NOMO-1 (cell line): ENCODE data around the gene KIF26A.

Experiments
- DNase-seq, 2 experiments: peaks; one replicate each; lab custom pipeline; 2025; ENCODE audit not compliant: unreplicated experiment in 2 of 2; lab: John Stamatoyannopoulos, UW

The KIF26A gene

DNA sequence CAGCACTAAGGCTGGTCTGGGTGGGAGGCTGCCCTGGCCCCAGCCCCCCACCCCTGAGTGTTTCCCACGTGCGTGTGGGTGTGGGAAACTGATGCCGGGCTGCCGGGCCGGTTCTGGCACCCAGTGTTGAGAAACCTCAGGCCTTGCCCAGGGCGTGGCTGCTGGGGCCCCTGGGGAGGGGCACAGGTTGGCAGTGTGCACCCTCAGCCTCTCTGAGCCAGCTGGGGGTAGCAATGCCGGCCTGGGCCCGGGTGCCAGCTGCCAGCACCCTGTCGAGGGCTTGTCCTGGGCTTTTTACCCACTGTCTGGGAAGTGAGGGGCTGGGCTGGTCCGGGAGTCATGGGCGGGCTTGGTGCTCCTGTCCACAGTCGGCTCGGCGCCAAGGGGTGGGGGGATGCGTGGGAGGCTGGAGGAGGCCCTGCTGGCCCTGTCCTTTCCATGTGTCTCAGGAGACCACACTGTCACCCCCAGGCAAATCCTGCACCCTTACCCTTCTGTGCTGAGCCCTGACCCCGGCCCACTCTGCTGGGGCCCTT, 37.2 kb upstream of the KIF26A start:
- DNase-seq, result no peak

DNA sequence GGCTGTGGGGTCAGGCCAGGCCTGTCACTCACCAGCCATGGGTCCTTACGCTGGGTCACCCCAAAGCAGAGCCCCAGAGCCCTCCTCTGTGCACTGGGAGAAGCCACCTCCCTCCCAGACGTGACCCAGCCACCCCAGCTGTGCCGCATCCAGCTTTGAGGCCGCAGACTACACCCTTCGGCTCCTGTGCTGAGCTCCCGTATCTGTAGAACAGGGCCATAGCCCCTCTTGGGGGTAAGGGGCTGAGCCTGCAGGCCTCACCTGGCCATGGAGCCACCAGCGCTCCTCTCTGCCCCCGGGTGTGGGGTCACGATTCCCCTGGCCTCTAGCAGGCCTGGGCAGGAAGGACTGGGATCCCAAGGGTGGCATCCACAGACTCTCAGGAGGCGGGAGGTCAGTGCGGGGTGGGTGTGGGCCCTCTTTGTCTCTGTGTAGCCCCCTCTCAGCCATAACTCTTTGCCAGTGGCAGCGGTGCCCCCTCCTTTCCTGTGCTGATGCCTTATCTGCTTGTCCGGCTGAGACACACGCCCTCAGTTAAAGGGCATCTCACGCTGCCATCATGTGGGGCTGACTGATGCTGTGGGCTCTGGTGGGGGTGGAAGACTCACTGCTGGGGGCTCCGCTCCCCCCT, 36.6 kb upstream of the KIF26A start:
- no peak for DNase-seq

DNA sequence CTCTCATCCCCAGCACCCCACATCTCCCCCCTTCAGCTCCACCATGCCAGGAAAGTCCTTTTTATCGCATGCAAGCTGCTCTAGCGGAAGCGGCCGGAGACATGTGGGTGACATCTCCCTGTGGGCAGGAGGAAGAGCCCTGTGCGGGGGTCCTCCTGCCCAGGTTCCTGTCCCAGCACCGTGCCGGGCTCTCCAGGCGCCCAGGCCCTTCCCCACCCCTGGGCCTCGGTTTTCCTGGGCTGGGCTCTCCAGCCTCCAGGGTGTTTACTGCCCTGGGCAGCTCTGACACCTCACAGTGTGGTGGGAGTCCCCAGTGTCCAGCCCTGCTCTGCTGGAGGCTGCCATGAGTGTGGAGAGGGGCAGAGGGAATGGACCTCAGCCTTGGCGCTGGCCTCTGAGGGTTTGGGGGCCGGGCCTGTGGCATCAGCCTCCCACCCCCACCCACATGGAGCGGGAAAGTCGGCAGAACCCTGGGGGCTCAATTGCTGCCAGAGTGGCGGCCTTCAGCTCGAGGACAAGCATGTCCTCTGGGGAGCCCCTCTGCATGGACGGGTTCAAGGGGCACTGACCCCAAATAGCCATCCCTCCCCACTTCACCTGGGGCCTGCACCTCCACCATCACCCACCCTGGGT, 36.0 kb upstream of the KIF26A start:
- no peak for DNase-seq

DNA sequence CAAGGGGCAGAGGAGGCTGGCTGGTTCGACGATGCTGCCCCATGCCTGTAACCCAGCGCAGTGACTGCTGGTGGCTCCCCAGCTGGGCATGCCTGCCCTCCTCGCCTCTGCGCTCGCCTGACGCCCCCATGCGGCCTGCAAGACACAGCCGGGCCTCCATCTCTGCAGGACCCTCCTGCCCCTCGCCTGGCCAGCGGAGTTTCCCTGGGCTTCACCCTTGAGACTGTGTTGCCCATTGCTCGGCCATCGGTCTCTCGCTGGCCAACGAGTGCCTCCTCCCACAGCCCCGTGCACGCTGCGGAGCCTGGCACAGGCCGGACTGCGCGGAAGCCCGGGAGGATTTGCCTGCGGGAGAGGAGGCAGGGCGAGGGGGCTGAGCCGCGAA, 35.3 kb upstream of the KIF26A start:
- no peak for DNase-seq

DNA sequence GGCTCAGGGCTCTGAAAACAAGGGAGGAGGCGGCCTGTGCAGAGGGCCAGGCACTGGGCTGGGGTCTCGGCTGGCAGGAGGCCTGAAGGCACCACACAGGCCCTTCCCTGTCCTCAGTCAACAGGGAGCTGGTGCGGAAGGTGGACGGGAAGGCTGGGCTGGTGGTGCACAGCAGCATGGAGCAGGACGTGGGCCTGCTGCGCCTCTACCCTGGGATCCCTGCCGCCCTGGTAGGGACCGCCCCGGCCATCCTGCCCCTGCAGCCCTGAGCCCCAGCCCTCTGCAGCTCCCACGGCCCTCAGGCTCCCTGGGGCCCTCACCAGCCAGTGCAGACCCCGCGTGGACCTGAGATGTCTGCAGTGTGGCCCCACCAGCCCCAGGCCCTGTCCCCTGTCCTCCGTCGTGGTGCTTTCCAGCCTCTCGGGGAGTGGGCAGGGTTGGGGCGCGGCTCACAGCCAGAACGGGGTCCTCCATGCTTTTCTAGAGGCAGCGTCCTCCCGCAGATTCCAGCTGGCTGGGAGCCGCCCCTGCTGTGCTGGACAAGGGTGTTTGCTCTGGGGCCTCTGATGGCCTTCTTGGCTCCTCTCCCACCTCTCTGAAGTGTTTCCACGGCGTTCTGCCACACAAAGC, 34.8 kb upstream of the KIF26A start:
- DNase-seq, result no peak

DNA sequence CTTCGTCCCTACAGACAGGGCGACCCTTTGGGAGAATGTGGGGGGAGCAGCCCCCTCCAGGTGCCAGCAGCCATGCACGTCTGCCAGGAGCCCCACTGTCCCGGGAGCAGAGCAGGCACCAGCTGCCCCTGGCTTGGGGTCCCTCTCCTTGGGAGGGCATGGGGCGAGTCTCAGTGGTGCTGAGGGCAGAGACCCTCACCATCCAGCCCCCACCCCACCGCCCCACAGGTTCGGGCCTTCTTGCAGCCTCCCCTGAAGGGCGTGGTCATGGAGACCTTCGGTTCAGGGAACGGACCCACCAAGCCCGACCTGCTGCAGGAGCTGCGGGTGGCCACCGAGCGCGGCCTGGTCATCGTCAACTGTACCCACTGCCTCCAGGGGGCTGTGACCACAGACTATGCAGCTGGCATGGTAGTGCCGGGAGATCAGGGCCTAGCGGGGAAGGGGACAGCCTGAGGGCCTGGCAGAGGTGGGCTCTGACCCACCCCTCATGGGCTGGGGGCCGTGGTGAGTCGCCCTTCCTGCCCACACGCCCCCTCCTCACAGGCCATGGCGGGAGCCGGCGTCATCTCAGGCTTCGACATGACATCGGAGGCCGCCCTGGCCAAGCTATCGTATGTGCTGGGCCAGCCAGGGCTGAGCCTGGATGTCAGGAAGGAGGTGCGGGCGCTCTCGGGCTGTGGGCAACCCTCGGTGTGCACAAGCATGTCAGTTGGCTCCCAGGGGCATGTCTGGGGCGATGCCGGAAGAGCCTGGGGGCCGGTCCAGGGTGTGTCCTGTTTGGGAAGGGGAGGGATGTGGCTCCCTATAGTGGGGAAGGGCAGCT, 34.1 kb upstream of the KIF26A start:
- no peak for DNase-seq

DNA sequence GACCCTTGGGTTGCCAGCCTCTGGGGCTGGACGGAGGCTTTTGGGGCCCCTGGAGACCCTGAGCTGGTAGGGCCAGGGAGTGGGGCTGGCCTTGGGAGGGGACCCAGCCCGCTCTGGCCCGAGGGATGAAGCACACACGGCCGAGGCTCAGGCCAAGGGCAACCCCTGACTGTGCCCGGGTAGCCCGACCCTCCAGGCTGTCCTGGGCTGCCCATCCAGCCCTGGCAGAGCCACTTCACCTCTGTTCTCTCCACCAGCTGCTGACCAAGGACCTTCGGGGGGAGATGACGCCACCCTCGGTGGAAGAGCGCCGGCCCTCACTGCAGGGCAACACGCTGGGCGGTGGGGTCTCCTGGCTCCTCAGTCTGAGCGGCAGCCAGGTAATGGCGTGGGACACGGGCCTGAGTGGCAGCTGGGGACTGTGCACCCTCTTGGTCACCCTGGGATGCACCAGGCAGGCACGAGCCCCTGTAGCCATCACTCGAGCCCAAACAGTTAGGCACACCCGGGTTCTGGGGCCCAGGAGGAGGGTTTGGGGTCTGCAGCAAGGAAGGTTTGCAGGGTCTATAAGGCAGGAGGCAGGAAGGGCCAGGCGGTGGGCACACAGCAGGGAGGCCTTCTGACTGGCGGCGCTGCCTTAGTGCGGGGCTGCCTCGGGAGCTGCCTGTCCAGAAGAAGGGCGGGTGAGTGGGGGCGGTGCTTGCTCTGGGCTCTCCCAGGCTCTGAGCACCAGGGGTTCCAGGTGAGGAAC, 33.1 kb upstream of the KIF26A start:
- DNase-seq, result no peak

DNA sequence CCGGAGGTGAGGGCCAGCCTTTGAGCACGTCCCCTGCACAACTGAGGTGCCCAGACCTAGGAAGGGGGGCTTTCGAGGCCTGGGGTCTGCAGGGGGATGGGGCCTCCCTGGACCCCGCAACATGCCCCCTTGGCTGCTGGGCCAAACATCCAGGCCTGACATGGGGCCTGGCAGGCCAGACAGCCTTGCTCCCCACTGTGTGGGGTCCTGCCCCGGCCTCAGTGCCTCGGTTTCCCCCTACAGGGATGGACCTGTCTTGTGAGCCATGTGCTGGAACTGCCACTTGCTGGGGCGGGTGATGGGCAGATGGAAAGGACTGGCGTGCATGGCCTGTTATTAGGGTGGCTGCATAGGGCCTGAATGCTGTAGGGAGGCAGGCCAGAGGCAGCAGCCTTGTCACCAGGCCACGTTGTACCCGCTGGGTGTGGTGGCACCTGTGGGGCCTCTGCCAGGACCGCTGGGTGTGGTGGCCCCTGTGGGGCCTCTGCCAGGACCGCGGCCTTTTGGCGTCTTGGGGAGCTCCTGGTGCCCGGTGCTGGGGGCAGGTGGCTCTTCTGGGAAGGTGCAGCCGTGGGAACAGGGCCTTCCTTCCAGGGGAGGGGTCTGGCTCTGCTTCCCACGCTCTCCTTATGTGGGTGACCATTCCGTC, 32.4 kb upstream of the KIF26A start:
- DNase-seq, result no peak

DNA sequence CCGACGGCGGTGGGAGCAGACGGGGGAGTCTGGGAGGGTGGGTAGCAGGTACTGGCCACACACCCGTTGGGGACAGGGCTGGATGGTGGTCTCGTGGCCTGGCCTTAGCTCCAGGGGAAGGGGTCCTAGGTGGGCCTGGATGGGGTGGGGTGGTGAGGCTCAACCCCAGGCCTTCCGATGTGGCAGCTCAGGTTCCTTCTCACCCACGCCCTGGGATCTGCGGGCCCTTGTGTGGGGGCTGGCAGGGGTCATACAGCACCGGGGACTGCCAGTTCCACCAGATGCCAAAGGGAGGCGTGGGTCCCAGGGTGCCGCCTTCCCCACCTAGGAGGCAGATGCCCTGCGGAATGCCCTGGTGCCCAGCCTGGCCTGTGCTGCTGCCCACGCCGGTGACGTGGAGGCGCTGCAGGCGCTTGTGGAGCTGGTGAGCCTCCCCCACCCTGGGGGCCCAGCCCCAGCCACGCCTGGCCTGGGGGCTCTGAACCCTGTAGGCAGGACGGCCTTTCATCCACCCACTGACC, 31.9 kb upstream of the KIF26A start:
- DNase-seq, result no peak

DNA sequence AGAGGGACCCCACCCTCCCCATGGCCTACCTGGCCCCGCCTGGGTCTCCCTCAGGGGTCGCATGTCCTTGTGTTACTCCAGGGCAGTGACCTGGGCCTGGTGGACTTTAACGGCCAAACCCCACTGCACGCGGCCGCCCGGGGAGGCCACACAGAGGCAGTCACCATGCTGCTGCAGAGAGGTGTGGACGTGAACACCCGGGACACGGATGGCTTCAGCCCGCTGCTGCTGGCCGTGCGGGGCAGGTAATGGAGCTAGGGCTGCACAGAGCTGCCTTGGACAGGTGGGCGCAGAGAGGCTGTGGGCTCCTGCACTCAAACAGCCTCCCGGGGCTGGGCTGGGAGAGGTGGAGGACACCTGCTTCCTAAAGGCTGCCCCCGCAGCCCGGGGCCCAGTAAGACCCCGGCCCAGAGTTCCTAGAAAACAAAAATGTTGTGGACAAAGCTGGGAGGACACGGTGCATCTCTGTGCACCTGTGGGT, 31.2 kb upstream of the KIF26A start:
- DNase-seq, result no peak

DNA sequence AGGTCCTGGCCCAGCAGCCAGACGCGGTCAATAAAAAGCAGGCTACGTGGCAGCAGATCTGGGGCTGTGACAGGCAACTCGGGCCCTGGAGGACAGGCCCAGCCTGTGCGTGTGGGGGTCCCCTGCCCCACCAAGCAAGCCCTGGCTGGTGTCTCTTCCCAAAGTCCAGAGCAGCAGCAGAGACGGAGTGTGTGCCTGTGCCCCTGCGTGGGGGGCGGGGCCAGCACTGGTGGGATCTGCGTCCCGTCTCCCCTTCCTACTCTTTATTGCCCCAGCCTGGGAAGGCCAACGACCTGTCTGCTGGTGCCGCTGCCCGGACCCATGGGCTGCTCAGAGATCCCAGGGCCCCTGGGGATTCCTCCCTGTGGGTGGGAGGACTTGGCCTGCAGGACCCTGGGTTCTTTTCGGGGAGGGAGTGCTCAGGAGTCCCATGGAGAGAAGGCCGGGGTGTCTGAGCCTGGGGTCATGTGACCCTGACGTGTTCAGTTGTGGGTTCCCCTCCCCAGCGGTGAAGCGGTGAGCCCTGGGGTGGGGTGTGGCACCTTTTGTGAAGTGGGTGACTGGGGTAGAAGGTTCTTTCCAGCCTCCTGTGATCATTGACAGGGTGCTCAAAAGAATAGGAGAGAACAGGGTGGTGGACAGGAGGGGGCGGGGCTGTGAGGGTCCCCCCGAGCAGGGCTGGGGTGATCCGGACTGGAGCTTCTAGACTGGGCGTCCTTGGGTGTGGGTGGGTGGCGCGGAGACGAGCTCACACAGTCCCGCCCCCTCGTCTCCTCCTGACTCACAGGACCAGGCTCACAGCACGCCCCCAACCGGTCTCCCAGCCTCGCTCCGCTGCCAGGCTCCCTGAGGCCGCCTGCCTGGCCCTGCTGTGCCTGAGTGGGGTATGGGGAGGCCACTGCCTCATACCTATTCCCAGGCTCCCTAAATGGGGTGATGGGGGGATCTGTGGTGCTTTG, 30.5 kb upstream of the KIF26A start:
- DNase-seq, result no peak

DNA sequence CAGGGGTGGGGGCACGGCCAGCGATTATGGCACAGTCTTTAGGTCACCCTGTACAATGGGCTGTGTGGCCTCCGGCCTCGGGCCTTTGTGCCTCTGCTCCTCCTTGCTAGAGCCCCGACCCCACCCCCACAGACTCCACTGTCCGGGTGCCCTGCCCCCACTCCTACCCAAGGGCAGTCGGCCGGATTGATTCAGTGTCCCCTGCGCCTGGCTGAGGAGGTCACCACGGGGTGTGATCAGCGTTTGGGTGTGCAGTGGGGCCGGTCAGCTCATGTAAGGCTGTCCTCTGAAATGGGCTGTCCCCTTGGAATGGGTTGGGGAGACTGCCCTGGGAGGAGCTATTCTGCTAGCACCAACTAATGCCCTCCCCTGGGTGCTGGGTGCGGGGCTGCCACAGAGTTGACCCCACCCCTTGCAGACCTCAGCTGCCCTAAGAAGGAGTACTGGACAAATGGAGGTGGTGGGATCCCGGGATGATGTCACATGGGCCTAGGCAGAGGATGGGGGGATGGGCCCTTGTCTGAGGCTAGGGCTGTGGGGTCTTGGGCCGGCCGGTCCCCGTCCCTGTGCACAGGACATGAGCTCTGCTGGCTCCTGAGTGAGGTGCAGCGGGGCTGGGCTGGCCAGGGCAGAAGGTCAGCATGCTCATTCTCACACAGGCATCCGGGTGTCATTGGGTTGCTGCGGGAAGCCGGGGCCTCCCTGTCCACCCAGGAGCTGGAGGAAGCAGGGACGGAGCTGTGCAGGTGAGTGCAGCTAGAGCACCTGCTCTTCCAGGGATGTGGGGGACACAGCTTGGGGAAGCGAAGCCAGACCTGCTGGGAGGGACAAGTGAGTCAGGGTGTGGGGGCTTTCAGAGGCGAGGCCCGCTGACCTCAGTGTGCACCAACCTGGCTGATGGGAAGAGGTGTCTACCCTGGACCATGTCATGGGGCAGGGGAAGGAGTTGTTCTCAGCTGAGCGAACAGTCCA, 29.5 kb upstream of the KIF26A start:
- DNase-seq, result no peak

DNA sequence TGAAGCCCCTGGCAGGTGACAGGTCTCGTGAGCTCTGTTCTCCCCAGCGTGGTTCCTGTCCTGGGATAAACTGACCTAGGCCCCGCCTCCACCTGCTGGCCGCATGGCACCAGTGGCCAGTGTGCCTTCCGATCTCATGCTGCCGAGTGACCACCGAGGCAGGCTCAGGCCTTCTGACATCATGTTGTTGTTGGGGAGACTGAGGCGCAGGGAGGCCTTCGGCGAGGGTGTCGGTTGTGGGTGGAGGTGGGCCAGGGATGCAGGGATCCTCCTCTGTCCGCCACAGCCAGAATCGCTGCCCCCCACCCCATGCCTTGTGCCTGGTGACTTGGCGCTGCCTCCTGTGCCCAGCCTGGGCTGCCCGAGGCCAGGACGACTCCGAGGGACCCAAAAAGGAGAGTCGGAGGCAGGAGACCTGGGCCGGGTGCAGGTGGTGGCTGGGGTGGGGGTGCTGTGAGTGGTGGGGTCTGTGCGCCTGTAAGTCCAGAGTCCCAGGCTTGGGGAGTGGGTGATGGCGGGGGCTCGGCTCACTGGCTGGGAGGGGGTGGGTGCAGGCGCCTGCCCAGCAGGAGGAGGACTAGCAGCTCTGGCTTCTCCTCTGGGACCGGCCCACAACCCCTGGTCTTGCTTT, 28.5 kb upstream of the KIF26A start:
- DNase-seq, result no peak

DNA sequence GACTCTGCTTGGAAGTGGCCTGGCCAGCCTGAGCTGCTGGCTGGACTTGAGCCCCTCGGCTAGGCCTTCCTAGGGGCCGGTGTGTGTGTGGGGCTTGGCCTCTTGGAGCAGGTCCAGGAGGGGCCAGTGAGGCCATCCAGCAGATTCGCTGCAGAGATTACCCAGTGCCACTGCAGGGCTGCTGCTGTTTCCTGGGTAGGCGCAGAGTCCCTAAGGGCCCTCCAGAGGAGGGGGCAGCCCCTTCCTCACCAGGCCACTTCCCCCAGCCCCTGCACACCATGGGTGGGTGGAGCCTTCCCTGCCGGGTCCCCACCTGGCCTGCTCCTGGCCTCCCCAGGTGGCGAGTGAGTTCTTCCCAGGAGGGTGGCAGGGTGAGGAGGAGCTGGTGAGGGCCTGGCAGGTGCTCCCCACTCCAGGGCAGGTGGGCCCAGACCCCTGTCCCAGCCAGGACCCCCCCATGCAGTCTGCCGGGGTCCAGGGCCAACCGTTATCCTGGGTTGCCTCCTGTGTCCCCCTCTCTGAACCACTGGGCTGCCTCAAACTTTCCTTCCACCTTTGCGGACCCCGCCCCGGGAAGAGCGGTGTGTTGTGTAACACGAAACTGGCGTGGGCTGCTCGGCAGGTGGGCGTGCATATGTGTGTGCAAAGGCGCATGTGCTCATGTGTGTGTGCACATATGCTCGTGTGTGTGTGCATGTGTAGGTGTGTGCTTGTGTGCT, 27.7 kb upstream of the KIF26A start:
- DNase-seq, result no peak

DNA sequence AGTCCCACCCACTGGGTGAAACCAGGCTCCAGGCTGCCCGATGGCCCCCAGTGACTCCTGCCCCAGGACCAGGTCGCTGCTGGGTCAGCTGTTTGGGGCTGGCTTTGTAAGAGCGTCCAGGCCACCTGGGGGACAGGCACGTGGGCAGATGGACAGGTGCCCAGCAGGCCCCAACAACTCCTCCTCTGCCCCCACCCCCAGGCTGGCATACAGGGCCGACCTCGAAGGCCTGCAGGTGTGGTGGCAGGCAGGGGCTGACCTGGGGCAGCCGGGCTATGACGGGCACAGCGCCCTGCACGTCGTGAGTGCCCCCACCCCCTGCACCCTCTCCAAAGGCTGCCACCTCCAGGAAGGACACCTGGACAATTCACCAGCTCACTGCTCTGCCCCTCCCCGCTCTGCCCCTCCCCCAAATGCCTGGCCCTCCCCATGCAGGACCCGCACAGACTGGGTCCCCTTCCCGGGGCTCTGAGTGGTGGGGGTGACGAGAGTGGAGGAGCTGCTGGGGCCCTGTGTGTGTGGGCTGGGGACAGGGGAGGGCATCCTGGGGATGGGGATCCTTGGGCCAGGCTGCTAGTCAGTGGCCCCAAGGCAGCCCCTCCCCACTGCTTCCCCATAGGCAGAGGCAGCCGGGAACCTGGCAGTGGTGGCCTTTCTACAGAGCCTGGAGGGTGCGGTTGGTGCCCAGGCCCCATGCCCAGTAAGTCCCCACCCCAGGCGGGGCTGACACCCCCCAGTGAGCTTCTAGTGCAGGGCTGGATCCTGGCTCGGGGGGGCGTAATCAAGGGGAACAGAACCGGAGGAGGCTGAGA, 26.9 kb upstream of the KIF26A start:
- DNase-seq, result no peak

DNA sequence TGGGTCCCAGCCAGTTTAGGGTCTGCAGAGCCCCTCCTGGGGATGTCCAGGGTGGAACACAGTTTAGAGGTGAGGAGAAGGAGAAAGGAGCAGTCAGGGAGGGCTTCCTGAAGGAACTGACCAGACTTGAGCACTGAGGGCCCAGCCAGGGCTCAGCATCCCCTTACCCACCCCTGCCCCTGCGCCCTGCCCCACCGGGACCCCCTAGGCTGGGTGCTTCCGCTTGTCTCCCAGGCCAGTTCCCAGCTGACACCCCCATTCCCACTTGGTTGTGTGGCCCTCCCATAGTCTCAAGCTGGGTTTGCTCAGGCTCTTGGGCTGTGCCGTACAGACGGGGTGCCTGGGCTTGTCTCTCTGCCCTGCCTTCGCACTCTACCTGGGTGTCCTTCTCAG, 26.3 kb upstream of the KIF26A start:
- DNase-seq, result no peak
